Activated gamma-delta T cell treated with Interleukin-2 at 50 U/mL for 16 hours (primary cell): Measurements from ENCODE around the gene FRRS1.

Source experiments
- DNase-seq: peaks from one replicate; pipeline ENCODE4 v3.0.0-alpha.2; 2020

The FRRS1 gene

GRCh38 chr1:99726818-99727217 is 39.6 kb downstream of the FRRS1 start:
- DNase-seq = no peak

GRCh38 chr1:99726407-99726806 is 40.0 kb downstream of the FRRS1 start:
- no peak for DNase-seq

DNA sequence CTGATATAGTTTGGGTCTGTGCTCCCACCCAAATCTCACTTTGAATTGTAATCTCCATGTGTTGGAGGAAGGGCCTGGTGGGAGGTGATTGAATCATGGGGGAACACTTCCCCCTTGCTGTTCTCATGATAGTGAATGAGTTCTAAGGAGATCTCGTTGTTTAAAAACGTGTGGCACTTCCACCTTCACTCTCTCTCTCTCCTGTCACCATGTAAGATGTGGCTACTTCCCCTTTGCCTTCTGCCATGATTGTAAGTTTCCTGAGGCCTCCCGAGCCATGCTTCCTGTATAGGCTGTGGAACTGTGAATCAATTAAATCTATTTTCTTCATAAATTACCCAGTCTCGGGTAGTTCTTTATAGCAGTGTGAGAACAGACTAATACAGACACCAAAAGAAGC is 40.4 kb downstream of the FRRS1 start:
- no peak for DNase-seq

GRCh38 chr1:99723251-99723650 is 43.2 kb downstream of the FRRS1 start:
- no peak for DNase-seq

DNA sequence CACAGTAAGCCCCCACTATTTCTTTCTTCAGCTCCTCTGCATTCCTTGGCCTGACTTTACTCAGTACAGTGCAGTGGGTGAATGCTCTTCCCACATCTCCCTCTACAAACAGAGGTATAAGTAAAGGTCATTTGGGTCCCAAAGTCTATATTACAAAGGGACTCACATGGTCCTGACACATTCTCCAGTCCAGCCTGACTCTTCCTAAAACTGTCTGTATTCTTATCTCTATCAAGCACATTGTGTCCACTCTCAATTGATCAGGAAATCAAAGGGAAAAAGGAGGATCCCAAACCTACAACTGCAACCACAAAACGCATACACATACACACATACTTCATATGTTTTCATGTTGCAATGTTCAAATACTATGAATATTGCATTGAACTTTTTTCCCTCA is 49.4 kb downstream of the FRRS1 start:
- no peak for DNase-seq

DNA sequence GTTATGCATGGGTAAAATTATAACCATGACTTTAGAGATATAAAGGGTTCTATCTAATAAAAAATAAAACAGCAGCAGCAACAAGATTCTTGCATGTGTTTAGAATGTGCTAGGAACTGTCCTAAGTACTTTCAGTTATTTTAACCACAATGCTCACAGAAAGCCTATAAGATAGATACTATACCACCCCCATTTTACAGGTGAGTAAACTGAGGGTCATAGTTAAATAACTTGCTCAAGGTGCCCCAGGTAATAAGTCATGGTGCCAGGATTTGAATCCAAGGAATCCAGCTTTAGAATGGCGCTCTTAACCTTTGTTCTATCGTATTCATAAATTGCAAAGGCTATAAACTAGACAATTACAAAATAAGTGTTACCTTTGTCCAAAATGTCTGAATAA is 53.4 kb downstream of the FRRS1 start:
- DNase-seq = no peak

GRCh38 chr1:99710994-99711393 is 55.4 kb downstream of the FRRS1 start:
- no peak for DNase-seq

- DNase-seq = peak; percentile 28
Observed at GRCh38 chr1:99707535-99708142, 58.8 kb downstream of the FRRS1 start.

GRCh38 chr1:99705385-99705784 is 61.0 kb downstream of the FRRS1 start:
- no peak for DNase-seq

GRCh38 chr1:99704356-99704816 is 62.0 kb downstream of the FRRS1 start:
- no peak for DNase-seq

GRCh38 chr1:99702221-99702620 is 64.2 kb downstream of the FRRS1 start:
- DNase-seq = no peak

DNA sequence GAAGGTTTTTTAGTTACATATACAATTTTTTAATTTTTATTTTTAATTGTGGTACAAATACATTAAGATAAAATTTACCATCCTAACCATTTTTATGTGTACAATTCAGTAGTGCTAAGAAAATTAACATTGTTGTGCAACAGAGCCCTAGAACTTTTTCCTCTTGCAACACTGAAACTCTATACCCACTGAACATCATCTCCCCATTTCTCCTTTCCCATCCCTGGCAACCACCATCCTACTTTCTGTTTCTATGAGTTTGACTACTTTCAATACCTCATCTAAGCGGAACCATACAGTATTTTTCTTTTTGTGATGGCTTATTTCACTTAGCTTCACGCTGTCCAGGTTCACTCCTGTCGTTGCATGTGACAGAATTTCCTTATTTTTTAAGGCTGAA is 66.4 kb downstream of the FRRS1 start:
- no peak for DNase-seq

GRCh38 chr1:99697580-99697979 is 68.9 kb downstream of the FRRS1 start:
- no peak for DNase-seq

DNA sequence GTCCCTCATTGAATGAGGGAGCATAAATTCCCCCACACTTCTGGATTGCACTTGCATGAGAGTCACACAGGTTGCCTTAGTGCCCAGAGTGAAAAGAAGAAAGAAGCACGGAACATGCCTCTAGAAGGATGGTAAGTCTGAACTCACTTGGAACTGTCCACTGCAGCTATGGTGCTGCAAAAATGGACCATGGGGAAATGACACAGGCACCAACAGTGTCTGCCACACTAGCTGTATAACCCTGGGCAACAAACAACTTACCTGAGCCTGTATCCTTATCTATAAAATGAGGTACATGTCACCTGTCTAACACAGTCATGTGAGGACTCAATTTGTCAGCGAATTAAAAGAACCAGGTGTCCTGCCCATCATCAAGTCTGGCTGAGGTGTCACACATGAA is 69.8 kb downstream of the FRRS1 start:
- DNase-seq = no peak

DNA sequence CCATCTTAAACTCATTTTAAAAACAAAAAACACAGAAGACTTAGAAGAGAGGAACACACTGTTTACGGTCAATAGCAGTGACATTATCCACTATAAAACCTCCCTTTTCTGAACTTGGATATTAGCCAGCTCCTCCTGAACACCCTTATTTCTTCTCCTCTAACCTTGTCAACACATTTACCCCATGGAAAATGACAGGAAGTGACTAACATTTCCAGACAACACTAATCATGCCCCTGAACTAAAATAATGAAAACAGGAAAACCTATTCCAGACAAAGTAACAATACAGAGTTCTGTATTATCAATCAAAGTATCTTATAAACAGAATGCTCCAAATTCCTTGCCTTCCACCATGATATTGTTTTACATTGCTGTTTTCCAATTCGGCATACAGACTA is 75.3 kb downstream of the FRRS1 start:
- DNase-seq = no peak

- peak; percentile 7 for DNase-seq
Observed at GRCh38 chr1:99685516-99686180, 80.8 kb downstream of the FRRS1 start.

GRCh38 chr1:99682291-99682751 is 84.1 kb downstream of the FRRS1 start:
- no peak for DNase-seq

DNA sequence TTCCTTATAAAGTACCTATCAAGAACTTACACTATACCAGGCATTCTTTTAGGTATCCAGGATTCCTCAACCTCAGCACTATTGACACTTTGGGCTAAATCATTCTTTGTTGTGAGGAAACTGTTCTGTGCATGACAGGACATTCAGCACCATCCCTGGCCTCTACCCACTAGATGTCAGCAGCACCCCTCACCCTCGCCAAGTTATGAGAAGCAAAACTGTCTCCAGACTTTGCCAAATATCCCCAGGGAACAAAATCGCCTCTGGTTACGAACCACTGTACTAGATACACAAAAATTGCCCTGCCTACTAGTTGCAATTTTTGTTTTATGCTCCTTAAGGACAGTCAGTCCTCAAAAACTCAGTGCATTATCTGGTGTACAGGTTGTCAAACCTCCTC is 84.9 kb downstream of the FRRS1 start:
- DNase-seq = no peak

GRCh38 chr1:99680270-99680669 is 86.2 kb downstream of the FRRS1 start:
- DNase-seq = no peak

- no peak for DNase-seq
Observed at GRCh38 chr1:99677416-99677815, 89.0 kb downstream of the FRRS1 start.

GRCh38 chr1:99676876-99677275 is 89.6 kb downstream of the FRRS1 start:
- no peak for DNase-seq

- DNase-seq = no peak
Observed at GRCh38 chr1:99675994-99676393, 90.4 kb downstream of the FRRS1 start.

- DNase-seq = no peak
Observed at GRCh38 chr1:99675292-99675691, 91.1 kb downstream of the FRRS1 start.

- no peak for DNase-seq
Observed at GRCh38 chr1:99674115-99675064, 92.0 kb downstream of the FRRS1 start.
